HepG2 (cell line): ENCODE data around the gene S100A16. TPM values are rescaled to one million over a fixed set of nuclear protein-coding genes. Genes with fewer than 3 reads are reported as not detected.

Experiments used
- ATAC-seq: fragments of 200-7000 bp; cut with Tn5 transposase; 3 replicates; pipeline ENCODE4 v1.9.1; 2020; ENCODE audit warnings: mild to moderate bottlenecking, moderate library complexity
- BruUV-seq: library from RNA; stranded (reverse); fragments of 400-500 nt; replicated peaks from 2 replicates; lab custom pipeline; 2021; lab: Mats Ljungman, UMichigan
- CTCF ChIA-PET: fragments of 300-600 bp; formaldehyde crosslinking; extraction: SDS; loops from one replicate; lab custom pipeline; 2021; ENCODE audit warnings: low total read pairs, inconsistent platforms, low intra/inter-chr PET ratio; lab: Yijun Ruan, JAX
- POLR2A ChIA-PET: fragments of 350-600 bp; sonication (Branson Sonifier 250); formaldehyde crosslinking; loops from one replicate; lab custom pipeline; 2020; ENCODE audit warnings: antibody characterized with exemption, inconsistent platforms; lab: Yijun Ruan, JAX
- DNase-seq: peaks from one replicate; pipeline ENCODE4 v3.0.0-alpha.2; 2015; ENCODE audit warnings: low spot score
- FAIRE-seq: peaks from 3 replicates; lab custom pipeline; 2011; peaks lifted over from hg19 to GRCh38; lab: Jason Lieb, UNC
- H2AFZ ChIP-seq: one replicate; pipeline ENCODE4 v1.6.1; 2011; ENCODE audit warnings: low read length, inconsistent platforms
- H3K27ac ChIP-seq: fragments of 300-600 bp; 3 replicates; pipeline ENCODE4 v1.8.0; 2011; ENCODE audit warnings: mixed run types, mild to moderate bottlenecking, mixed read lengths, low read length, inconsistent platforms; ENCODE audit not compliant: insufficient read depth; ENCODE audit errors: extremely low read length
- H3K27me3 ChIP-seq, 2 experiments: fragments of 200-600 bp in 1 of 2; 2 replicates in 1 of 2; 3 replicates in 1 of 2; pipeline versions ENCODE4 v1.6.0 to v1.8.0; 2011; ENCODE audit warnings: low read length in 2 of 2, mild to moderate bottlenecking in 2 of 2, moderate library complexity in 2 of 2, inconsistent platforms in 1 of 2; ENCODE audit not compliant: insufficient read depth in 2 of 2, control insufficient read depth in 1 of 2
- H3K36me3 ChIP-seq, 2 experiments: fragments of 200-600 bp in 1 of 2; replicated peaks in 1 of 2; 2 replicates in 1 of 2; 3 replicates in 1 of 2; pipeline versions ENCODE4 v1.5.1 to v1.8.0; 2011; ENCODE audit warnings: low read length in 2 of 2, inconsistent platforms in 1 of 2; ENCODE audit not compliant: insufficient read depth in 2 of 2, control insufficient read depth in 1 of 2
- H3K4me1 ChIP-seq: 2 replicates; pipeline ENCODE4 v1.5.1; 2012; ENCODE audit warnings: low read length, inconsistent platforms; ENCODE audit not compliant: insufficient read depth
- H3K4me2 ChIP-seq: 2 replicates; pipeline ENCODE4 v1.6.0; 2011; ENCODE audit warnings: low read depth, low read length, inconsistent platforms
- H3K4me3 ChIP-seq, 3 experiments: fragments of 200-600 bp in 1 of 3; sonication (generic), shearing (Covaris generic) in 1 of 3; replicated peaks in 1 of 3; 2 replicates each; pipeline ENCODE4 v1.5.1; 2011 to 2016; ENCODE audit warnings: low read length in 3 of 3, inconsistent platforms in 2 of 3, low read depth in 2 of 3, mild to moderate bottlenecking in 2 of 3, control low read depth in 1 of 3, mixed read lengths in 1 of 3; ENCODE audit not compliant: insufficient read depth in 1 of 3
- H3K79me2 ChIP-seq: one replicate; pipeline ENCODE4 v1.6.1; 2011; ENCODE audit warnings: low read length, inconsistent platforms; ENCODE audit not compliant: insufficient read depth
- H3K9ac ChIP-seq: 2 replicates; pipeline ENCODE4 v1.6.0; 2011; ENCODE audit warnings: mild to moderate bottlenecking, low read depth, low read length, inconsistent platforms; ENCODE audit not compliant: insufficient read depth
- H3K9me3 ChIP-seq: 2 replicates; pipeline ENCODE4 v1.5.1; 2012; ENCODE audit warnings: mild to moderate bottlenecking, low read length
- H4K20me1 ChIP-seq: 2 replicates; pipeline ENCODE4 v1.6.0; 2011; ENCODE audit warnings: inconsistent platforms, mild to moderate bottlenecking, low read length, moderate library complexity; ENCODE audit not compliant: insufficient read depth
- AKAP8 ChIP-seq: sonication (generic); formaldehyde crosslinking; IDR thresholded peaks from 2 replicates; pipeline ENCODE4 v1.5.1; 2020; ENCODE audit warnings: mild to moderate bottlenecking, missing genetic modification reagents
- CREB1 ChIP-seq, 2 experiments: fragments of 450-650 bp in 1 of 2; IDR thresholded peaks; 2 replicates each; pipeline ENCODE4 v1.6.1; 2016 to 2017; ENCODE audit warnings: control low read depth in 1 of 2, mild to moderate bottlenecking in 1 of 2, missing compliant biosample characterization in 1 of 2, missing genetic modification characterization in 1 of 2
- HNF4A ChIP-seq: sonication (generic); formaldehyde crosslinking; IDR thresholded peaks from 2 replicates; pipeline ENCODE4 v1.4.0; 2020; ENCODE audit warnings: missing genetic modification reagents
- MIXL1 ChIP-seq: IDR thresholded peaks from 2 replicates; pipeline ENCODE4 v1.6.1; 2016
- MYNN ChIP-seq: sonication (generic); formaldehyde crosslinking; IDR thresholded peaks from 2 replicates; pipeline ENCODE4 v1.4.0; 2020; ENCODE audit warnings: mild to moderate bottlenecking, low read depth, missing genetic modification reagents
- PBX2 ChIP-seq: IDR thresholded peaks from 2 replicates; pipeline ENCODE4 v1.6.1; 2016; ENCODE audit warnings: control low read depth
- SNAI1 ChIP-seq: sonication (generic); formaldehyde crosslinking; IDR thresholded peaks from 2 replicates; pipeline ENCODE4 v1.5.0; 2020; ENCODE audit warnings: mild to moderate bottlenecking, missing genetic modification reagents, borderline replicate concordance
- SYNCRIP ChIP-seq: fragments of 200-400 bp; formaldehyde crosslinking; IDR thresholded peaks from 2 replicates; pipeline ENCODE4 v1.6.1; 2018; ENCODE audit warnings: mild to moderate bottlenecking, low read depth, low read length; ENCODE audit not compliant: insufficient read depth
- ZFAT ChIP-seq: sonication (generic); formaldehyde crosslinking; conservative IDR thresholded peaks from 2 replicates; pipeline ENCODE4 v1.8.1; 2023; ENCODE audit warnings: missing genetic modification reagents, inconsistent platforms
- ZFP82 ChIP-seq: sonication (generic); formaldehyde crosslinking; IDR thresholded peaks from 2 replicates; pipeline ENCODE4 v1.5.1; 2020; ENCODE audit warnings: mild to moderate bottlenecking, missing genetic modification reagents, borderline replicate concordance
- ZMYM2 ChIP-seq: sonication (generic); formaldehyde crosslinking; IDR thresholded peaks from 2 replicates; pipeline ENCODE4 v1.8.0; 2022; ENCODE audit warnings: mild to moderate bottlenecking, missing genetic modification reagents
- whole genome bisulfite sequencing: methylation state at CpG from one replicate; pipeline ENCODE4 v1.1.6; 2017; ENCODE audit warnings: low lambda C conversion rate; 5-methylcytosine and 5-hydroxymethylcytosine counted together
- in situ Hi-C: cut with HindIII; loops from 2 replicates; pipeline ENCODE4 v1.10.0; 2017; ENCODE audit warnings: low pct_unique_long_range_greater_than_20kb; ENCODE audit not compliant: extremely low pct_ligation_motif_present
- intact Hi-C: fragments of 100-400 bp; cut with micrococcal nuclease; formaldehyde crosslinking; loops from one replicate; pipeline ENCODE4 v1.10.0; 2022; ENCODE audit not compliant: unreplicated experiment
- polyA plus RNA-seq, 8 experiments: library from polyadenylated mRNA; depleted of rRNA in 3 of 8; stranded (reverse) in 7 of 8; unstranded in 1 of 8; fragments of >200 nt; fragmentation: Illumina TruSeq in 4 of 8; extraction: Trizol in 4 of 8; gene quantifications; 2 replicates each; pipeline versions ENCODE4 v1.2.1 to v1.2.3, GENCODE V29; 2011 to 2016; ENCODE audit warnings: low read depth in 4 of 8, missing spikeins in 1 of 8, mixed read lengths in 1 of 8; ENCODE audit not compliant: insufficient read depth in 1 of 8
- total RNA-seq, 5 experiments: library from RNA; depleted of rRNA; stranded (reverse); fragments of >200 nt; fragmentation: Illumina TruSeq; extraction: Trizol; gene quantifications; 2 replicates each; pipeline ENCODE4 v1.2.3, GENCODE V29; 2016; ENCODE audit warnings: low read depth in 1 of 5

The S100A16 gene
- total and polyA plus RNA-seq, 2 of the 13 experiments (the other 11 are each of a cell fraction or from before 2014, with no cell fraction given): 46.0 to 195 TPM

GRCh38 chr1:153571706-153572105, 41.2 kb downstream of the S100A16 start:
- no peak overlapping the region for H2AFZ ChIP-seq
- no peak for DNase-seq
- H3K9me3 ChIP-seq: no peaks in the 10 kb centered on the region
- no peak overlapping the region for H3K4me3 ChIP-seq
- no peak for ATAC-seq
- no TSS peak for BruUV-seq
- no peaks in the 10 kb centered on the region for H3K79me2 ChIP-seq
- POLR2A ChIA-PET: interaction anchor here (1.0 to 1.8 kb wide), 5 partner anchors 56 to 100 kb away, joined by 3 to 17 read pairs (median 4); partner anchors contain the start of genes CHTOP, S100A1 and S100A13
- intact Hi-C loops: loop anchor here (1.0 kb wide), 3 partner anchors 56 to 197 kb away; partner anchors contain the start of gene S100A13
- 35% methylated on average over 7 of the region's 7 CpGs for WGBS
- H3K27me3 ChIP-seq: no peaks in the 10 kb centered on the region
- no peak overlapping the region for H3K27ac ChIP-seq
- TF ChIP-seq CREB1 (IDR thresholded peaks at IDR 0.05): no peak
- TF ChIP-seq CREB1 (CRISPR knock-in tag; IDR thresholded peaks at IDR 0.05): no peak
- TF ChIP-seq SNAI1: no peak
- TF ChIP-seq ZFP82 (CRISPR knock-in tag): no peak
- no peak for TF ChIP-seq AKAP8 (CRISPR knock-in tag)
- no peak for TF ChIP-seq SYNCRIP
- no peak for FAIRE-seq
- no peaks in the 10 kb centered on the region for H4K20me1 ChIP-seq
- no peak overlapping the region for H3K4me2 ChIP-seq
- in situ Hi-C loops: loop anchor here (5.0 kb wide), 1 partner anchor 56 kb away; the partner anchor contains the start of genes S100A1 and S100A13
- H3K4me1 ChIP-seq: peaks cover 49% of the 10 kb centered on the region
- H3K9ac ChIP-seq: no peak overlapping the region
- CTCF ChIA-PET: interaction anchor here (1.2 to 2.8 kb wide), 4 partner anchors 56 to 178 kb away, joined by 4 to 18 read pairs (median 6); partner anchors contain the start of genes S100A1 and S100A13
- no peaks in the 10 kb centered on the region for H3K36me3 ChIP-seq

- BruUV-seq: no TSS peak
- WGBS: 41% methylated on average over 5 of the region's 5 CpGs
- intact Hi-C loops: no loop called here
These were observed 42.1 kb downstream of the S100A16 start for GRCh38 chr1:153570874-153571273.

More at GRCh38 chr1:153570874-153571273, 42.1 kb downstream of the S100A16 start:
- H3K9ac ChIP-seq: no peak overlapping the region
- in situ Hi-C loops: loop anchor here (5.0 kb wide), 1 partner anchor 56 kb away; the partner anchor contains the start of genes S100A1 and S100A13
- H3K27me3 ChIP-seq: no peaks in the 10 kb centered on the region
- no peak overlapping the region for H3K4me3 ChIP-seq
- no peaks in the 10 kb centered on the region for H3K9me3 ChIP-seq
- H3K4me1 ChIP-seq: peaks cover 54% of the 10 kb centered on the region
- no peaks in the 10 kb centered on the region for H3K36me3 ChIP-seq
- CTCF ChIA-PET: no interaction called here
- no peak for ATAC-seq
- H3K27ac ChIP-seq: no peak overlapping the region
- FAIRE-seq: no peak
- no peaks in the 10 kb centered on the region for H4K20me1 ChIP-seq
- no peak for DNase-seq
- no peaks in the 10 kb centered on the region for H3K79me2 ChIP-seq
- no peak overlapping the region for H2AFZ ChIP-seq
- no peak for TF ChIP-seq ZMYM2
- 0 out of 2 replicates have a peak, but pooled peaks have one; percentile 25 for TF ChIP-seq PBX2 (CRISPR knock-in tag)
- TF ChIP-seq ZFAT: no peak
- peak; percentile 43 for TF ChIP-seq HNF4A (CRISPR knock-in tag)
- 0 out of 2 replicates have a peak, but pooled peaks have one; percentile 19 for TF ChIP-seq MIXL1 (CRISPR knock-in tag)
- no peak for TF ChIP-seq MYNN (CRISPR knock-in tag)
- no peak overlapping the region for H3K4me2 ChIP-seq
- POLR2A ChIA-PET: interaction anchor here (0.8 to 1.0 kb wide), 2 partner anchors 42 to 58 kb away, joined by 3 read pairs; partner anchors contain the start of genes S100A1 and S100A16
